ENCODE measurements around the gene SAC3D1. TPM values are rescaled to one million over a fixed set of nuclear protein-coding genes. Genes with fewer than 3 reads are reported as not detected.

Gene SAC3D1
- total and polyA plus RNA-seq, 9 of the 15 experiments (the other 6 are each of a cell fraction or from before 2014, with no cell fraction given): 0.20 to 35.2 (median 5.8) TPM

DNA sequence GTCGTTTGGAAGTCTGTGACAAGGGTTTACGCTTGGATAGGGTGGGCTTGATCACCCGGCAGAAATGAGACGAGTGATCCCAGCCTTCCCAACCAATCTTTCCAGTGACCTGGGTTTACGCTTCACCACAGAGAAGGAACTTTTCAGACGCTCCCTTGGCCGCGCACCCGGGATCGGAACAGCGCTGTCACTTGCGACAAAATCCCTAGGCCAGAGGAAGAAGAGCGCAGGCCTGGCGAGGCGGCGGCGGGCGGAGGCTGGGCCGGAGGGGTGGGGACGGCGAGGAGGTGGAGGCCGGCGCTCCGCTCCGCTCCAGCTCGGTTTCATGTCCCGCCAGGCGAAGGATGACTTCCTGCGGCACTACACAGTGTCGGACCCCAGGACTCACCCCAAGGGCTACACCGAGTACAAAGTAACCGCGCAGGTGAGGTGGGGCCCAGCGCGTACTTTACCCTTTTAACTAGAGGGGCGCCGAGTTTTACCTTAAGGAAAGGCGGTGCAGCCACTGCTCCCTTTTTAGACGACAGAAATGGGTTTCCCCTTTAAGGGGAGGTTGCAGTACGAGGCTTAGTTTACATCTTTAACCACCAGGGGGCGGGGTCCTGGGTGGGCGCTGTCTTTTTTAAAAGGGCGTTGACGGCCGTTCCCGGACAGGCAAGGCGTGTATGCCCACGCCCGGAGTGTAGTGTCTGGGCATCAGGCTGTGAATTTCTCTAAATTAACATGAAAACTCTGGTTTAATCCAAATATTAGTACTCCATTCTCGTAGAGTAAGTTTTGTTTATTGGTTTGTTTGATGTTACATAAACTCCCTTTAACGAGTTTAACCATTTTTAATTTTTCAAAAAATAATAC lies 13.6 kb upstream of the SAC3D1 start, which contains the start of gene SNX15 (continued):
- TF ChIP-seq, protein P1, sequence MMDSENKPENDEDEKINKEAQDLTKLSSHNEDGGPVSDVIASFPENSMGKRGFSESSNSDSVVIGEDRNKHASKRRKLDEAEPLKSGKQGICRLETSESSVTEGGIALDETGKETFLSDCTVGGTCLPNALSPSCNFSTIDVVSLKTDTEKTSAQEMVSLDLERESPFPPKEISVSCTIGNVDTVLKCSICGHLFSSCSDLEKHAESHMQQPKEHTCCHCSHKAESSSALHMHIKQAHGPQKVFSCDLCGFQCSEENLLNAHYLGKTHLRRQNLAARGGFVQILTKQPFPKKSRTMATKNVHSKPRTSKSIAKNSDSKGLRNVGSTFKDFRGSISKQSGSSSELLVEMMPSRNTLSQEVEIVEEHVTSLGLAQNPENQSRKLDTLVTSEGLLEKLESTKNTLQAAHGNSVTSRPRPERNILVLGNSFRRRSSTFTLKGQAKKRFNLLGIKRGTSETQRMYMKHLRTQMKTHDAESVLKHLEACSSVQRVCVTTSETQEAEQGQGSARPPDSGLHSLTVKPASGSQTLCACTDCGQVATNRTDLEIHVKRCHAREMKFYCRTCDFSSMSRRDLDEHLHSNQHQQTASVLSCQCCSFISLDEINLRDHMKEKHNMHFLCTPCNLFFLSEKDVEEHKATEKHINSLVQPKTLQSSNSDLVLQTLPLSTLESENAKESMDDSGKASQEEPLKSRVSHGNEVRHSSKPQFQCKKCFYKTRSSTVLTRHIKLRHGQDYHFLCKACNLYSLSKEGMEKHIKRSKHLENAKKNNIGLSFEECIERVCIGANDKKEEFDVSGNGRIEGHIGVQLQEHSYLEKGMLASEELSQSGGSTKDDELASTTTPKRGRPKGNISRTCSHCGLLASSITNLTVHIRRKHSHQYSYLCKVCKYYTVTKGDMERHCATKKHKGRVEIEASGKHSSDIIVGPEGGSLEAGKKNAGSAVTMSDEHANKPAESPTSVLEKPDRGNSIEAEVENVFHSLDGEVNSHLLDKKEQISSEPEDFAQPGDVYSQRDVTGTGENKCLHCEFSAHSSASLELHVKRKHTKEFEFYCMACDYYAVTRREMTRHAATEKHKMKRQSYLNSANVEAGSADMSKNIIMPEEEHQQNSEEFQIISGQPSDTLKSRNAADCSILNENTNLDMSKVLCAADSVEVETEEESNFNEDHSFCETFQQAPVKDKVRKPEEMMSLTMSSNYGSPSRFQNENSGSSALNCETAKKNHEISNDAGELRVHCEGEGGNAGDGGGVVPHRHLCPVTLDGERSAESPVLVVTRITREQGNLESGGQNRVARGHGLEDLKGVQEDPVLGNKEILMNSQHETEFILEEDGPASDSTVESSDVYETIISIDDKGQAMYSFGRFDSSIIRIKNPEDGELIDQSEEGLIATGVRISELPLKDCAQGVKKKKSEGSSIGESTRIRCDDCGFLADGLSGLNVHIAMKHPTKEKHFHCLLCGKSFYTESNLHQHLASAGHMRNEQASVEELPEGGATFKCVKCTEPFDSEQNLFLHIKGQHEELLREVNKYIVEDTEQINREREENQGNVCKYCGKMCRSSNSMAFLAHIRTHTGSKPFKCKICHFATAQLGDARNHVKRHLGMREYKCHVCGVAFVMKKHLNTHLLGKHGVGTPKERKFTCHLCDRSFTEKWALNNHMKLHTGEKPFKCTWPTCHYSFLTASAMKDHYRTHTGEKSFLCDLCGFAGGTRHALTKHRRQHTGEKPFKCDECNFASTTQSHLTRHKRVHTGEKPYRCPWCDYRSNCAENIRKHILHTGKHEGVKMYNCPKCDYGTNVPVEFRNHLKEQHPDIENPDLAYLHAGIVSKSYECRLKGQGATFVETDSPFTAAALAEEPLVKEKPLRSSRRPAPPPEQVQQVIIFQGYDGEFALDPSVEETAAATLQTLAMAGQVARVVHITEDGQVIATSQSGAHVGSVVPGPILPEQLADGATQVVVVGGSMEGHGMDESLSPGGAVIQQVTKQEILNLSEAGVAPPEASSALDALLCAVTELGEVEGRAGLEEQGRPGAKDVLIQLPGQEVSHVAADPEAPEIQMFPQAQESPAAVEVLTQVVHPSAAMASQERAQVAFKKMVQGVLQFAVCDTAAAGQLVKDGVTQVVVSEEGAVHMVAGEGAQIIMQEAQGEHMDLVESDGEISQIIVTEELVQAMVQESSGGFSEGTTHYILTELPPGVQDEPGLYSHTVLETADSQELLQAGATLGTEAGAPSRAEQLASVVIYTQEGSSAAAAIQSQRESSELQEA (IDR thresholded peaks at IDR 0.05; ENCODE audit: low read depth): no peak
- TF ChIP-seq ZNF263 (CRISPR knock-in tag; IDR thresholded peaks at IDR 0.05; ENCODE audit: borderline replicate concordance) (peak; percentile 66; the same call in 1 of the 2 replicates), FOSL1 (tag; conservative IDR thresholded peaks at IDR 0.05) (peak; percentile 18; the same call in 1 of the 2 replicates), ERF (CRISPR knock-in tag; IDR thresholded peaks at IDR 0.05) (no peak), NR2C2 (CRISPR knock-in tag; IDR thresholded peaks at IDR 0.05) (peak; percentile 56; the same call in 1 of the 2 replicates), NR2C2 (tag; IDR thresholded peaks at IDR 0.05) (peak; percentile 58; the same call in 1 of the 2 replicates), CREM (IDR thresholded peaks at IDR 0.05; ENCODE audit: low read depth) (peak; percentile 71), ZNF143 (CRISPR knock-in tag; IDR thresholded peaks at IDR 0.05) (peak; percentile 25; the same call in 1 of the 2 replicates), NFATC3 (IDR thresholded peaks at IDR 0.05) (no peak), EP400 (IDR thresholded peaks at IDR 0.05) (peak; percentile 75), KLF16 (IDR thresholded peaks at IDR 0.05) (0 out of 2 replicates have a peak, but pooled peaks have one; percentile 33)
- TF ChIP-seq, protein P2, sequence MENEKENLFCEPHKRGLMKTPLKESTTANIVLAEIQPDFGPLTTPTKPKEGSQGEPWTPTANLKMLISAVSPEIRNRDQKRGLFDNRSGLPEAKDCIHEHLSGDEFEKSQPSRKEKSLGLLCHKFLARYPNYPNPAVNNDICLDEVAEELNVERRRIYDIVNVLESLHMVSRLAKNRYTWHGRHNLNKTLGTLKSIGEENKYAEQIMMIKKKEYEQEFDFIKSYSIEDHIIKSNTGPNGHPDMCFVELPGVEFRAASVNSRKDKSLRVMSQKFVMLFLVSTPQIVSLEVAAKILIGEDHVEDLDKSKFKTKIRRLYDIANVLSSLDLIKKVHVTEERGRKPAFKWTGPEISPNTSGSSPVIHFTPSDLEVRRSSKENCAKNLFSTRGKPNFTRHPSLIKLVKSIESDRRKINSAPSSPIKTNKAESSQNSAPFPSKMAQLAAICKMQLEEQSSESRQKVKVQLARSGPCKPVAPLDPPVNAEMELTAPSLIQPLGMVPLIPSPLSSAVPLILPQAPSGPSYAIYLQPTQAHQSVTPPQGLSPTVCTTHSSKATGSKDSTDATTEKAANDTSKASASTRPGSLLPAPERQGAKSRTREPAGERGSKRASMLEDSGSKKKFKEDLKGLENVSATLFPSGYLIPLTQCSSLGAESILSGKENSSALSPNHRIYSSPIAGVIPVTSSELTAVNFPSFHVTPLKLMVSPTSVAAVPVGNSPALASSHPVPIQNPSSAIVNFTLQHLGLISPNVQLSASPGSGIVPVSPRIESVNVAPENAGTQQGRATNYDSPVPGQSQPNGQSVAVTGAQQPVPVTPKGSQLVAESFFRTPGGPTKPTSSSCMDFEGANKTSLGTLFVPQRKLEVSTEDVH (IDR thresholded peaks at IDR 0.05; ENCODE audit: low read depth, partially characterized antibody): peak; percentile 53
- TF ChIP-seq, protein P3, sequence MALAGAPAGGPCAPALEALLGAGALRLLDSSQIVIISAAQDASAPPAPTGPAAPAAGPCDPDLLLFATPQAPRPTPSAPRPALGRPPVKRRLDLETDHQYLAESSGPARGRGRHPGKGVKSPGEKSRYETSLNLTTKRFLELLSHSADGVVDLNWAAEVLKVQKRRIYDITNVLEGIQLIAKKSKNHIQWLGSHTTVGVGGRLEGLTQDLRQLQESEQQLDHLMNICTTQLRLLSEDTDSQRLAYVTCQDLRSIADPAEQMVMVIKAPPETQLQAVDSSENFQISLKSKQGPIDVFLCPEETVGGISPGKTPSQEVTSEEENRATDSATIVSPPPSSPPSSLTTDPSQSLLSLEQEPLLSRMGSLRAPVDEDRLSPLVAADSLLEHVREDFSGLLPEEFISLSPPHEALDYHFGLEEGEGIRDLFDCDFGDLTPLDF (CRISPR knock-in tag; IDR thresholded peaks at IDR 0.05): peak; percentile 38
- TF ChIP-seq, protein P4, sequence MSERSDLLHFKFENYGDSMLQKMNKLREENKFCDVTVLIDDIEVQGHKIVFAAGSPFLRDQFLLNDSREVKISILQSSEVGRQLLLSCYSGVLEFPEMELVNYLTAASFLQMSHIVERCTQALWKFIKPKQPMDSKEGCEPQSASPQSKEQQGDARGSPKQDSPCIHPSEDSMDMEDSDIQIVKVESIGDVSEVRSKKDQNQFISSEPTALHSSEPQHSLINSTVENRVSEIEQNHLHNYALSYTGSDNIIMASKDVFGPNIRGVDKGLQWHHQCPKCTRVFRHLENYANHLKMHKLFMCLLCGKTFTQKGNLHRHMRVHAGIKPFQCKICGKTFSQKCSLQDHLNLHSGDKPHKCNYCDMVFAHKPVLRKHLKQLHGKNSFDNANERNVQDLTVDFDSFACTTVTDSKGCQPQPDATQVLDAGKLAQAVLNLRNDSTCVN (CRISPR knock-in tag; IDR thresholded peaks at IDR 0.05): no peak
